GM19035 (cell line): ENCODE data around the gene RAPGEF5.

Source experiments
- ATAC-seq: cut with Tn5 transposase; IDR thresholded peaks from one replicate; pipeline ENCODE4 v1.9.1; 2021; ENCODE audit not compliant: unreplicated experiment

Gene RAPGEF5

GRCh38 chr7:22356701-22357310 is at the start of gene RAPGEF5:
Gene RAPGEF5, minus strand, starts transcription at chr7:22357154. Its CDS starts 94 bp downstream, at chr7:22357060.
- peak; percentile 60 for ATAC-seq

- ATAC-seq, result no peak
Measured at GRCh38 chr7:22406715-22407114, 49.8 kb upstream of the RAPGEF5 start.

GRCh38 chr7:22404421-22405023 is 47.6 kb upstream of the RAPGEF5 start:
- no peak for ATAC-seq

- no peak for ATAC-seq
Measured at GRCh38 chr7:22403344-22403743, 46.4 kb upstream of the RAPGEF5 start.

GRCh38 chr7:22402250-22402649 is 45.3 kb upstream of the RAPGEF5 start:
- ATAC-seq, result no peak

DNA sequence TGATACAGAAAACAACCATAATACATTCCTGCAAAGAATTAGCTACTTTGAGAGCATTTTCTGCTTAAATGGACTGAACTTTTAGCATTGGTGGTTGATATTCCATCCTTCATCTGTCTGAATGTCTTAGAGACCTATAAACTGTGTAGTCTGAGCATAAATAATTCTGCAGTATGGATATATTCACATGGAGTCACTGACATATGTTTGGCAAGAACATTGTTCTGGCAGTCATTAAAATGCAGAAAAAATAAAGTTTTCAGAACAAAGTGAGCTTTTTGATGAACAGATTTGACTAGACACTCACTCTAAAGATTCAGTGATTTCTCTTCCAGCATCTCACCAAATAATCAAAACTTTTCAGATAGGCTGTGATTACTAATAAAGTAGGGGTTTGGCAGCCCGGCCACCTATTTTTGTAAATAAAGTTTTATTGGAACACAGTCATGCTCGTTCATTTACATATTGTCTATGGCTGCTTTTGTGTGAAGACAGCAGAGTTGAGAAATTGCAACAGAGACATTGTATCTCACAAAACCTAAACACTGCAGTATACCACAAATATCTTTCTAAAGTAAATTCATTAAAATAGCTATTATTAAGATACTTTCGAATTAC is 44.1 kb upstream of the RAPGEF5 start:
- ATAC-seq, result no peak

- no peak for ATAC-seq
Measured at GRCh38 chr7:22400150-22400814, 43.3 kb upstream of the RAPGEF5 start.

DNA sequence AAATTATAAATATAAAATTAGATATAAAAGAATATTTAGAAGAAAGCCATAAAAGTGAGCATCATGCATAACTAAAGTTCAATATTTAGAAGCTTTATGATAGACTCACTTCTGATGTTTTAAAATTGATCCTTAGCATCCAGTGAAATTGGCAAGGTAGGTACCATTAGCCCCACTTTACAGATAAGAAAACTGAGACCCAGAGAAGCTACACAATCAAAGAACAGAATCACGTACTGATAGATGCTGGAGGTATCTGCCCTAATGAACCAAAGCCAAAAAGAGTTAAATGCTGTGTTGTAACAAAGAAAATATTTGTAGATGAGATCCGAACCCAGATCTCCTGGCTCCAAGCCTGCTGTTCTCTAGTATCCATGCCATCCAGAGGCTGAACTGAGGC is 42.6 kb upstream of the RAPGEF5 start:
- ATAC-seq, result no peak

DNA sequence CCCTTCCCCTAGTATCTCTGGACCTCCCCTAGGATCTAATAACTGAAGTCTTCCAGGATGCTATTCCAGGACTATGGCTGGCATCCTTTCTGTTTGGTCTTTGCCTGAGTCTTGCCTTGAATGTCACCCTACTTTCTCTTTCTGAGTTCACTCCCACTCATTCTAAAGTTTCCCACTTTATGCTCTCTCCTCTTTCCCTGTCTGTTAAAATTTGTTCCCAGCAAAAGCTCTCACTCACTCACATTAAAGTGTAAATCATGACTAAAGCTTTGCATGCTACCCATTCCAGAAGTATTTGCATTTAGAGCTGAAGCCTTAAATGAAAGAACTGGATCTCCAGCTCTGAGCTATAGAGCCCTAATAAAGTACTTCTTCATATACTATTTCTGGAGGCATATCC is 42.1 kb upstream of the RAPGEF5 start:
- no peak for ATAC-seq

DNA sequence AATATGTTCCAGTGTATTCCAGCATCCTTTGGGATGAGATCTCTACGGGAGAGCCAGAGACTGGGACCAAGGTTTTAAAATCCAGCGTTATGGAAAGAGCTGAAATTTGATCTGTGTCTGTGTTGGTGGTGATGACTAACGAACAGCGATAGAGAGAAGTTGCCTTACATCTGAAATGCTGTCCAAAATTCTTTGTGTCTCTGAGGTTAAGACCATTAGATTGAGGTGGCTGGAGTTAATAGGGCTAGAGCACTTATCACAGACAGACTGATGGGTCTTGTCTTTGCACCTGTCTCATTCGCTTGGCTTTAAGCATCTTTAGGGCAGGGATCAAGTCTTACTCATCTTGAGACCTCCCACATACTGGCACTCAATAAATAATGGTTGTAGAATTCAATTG is 41.0 kb upstream of the RAPGEF5 start:
- no peak for ATAC-seq

DNA sequence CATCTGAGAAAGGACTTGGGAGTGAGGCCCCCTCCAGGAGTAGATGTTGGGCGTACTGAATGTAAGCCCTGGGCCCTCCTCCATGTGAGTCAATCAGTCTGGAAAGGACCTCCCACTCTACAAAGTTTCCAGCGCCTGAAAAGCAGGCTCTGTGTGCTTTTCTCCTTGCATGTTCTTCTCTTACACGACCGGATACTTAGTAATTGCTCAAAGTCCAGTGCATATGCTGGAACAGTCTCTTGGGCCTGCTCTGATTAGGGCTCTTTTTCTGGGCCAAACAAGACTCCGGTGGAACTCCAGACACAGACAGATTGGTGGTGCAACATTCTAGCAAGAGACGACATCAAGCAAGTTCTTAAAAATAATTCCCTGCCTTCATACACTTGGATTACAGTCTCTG is 38.3 kb upstream of the RAPGEF5 start:
- ATAC-seq, result no peak

DNA sequence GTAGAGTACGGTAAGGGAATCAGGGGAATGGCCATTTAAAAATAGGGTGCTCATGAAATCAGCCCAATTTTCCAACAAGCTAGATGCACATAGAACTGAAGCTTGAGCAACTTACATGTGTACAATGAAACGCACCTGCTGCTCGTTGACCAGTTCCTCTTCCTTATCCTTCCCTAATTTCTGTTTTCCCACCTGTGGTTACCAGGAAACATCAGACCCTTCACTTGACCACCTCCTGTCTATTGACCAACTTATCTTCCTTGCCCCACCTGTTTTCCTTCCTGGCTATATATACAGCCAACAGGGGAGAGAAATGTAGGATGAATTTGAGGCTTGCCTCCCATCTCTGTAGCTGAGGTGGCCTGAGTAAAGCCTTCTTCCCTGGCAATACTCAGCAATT is 37.8 kb upstream of the RAPGEF5 start:
- no peak for ATAC-seq

- ATAC-seq, result no peak
Measured at GRCh38 chr7:22393913-22394729, 37.2 kb upstream of the RAPGEF5 start.

- ATAC-seq, result no peak
Measured at GRCh38 chr7:22390516-22390915, 33.6 kb upstream of the RAPGEF5 start.

DNA sequence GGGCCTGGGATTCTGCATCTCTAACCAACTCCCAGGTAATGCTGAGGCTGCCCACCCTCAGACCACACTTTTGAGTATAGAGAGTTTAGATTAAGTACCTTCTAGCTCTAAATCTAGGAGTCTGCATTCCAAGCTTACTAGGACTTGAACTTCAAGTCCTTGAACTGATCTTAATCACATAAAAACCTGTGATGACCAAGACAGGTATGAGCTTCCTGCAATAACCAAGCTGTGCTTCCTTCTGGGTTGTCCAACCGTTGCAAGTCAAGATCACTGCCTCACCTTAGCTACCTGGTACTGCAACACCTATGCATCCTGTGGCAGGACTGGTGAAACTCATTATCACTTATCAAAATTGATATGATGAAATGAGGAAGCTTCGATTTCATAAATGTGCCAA is 32.9 kb upstream of the RAPGEF5 start:
- no peak for ATAC-seq

- ATAC-seq, result no peak
Measured at GRCh38 chr7:22387583-22387982, 30.6 kb upstream of the RAPGEF5 start.

DNA sequence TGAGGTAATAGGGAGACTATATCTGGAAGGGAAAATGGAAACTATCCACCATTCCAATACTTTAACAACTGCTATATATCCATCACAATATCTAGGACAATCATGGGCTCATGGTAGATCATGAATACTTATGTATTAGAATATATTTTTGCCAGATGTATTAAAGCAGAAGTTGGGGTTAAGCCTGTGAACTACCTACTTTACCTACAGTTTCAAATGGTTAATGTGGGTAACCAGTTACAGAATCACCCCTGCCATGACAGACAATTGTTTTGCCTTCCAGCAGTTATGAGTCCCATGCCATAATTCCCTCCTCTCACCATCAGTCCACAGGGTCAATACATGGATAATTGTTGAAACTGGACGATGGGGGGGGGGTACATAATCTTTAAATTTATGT is 29.9 kb upstream of the RAPGEF5 start:
- peak; percentile 56 for ATAC-seq

GRCh38 chr7:22386206-22386858 is 29.4 kb upstream of the RAPGEF5 start:
- peak; percentile 73 for ATAC-seq

- peak; percentile 38 for ATAC-seq
Measured at GRCh38 chr7:22385326-22385725, 28.4 kb upstream of the RAPGEF5 start.

DNA sequence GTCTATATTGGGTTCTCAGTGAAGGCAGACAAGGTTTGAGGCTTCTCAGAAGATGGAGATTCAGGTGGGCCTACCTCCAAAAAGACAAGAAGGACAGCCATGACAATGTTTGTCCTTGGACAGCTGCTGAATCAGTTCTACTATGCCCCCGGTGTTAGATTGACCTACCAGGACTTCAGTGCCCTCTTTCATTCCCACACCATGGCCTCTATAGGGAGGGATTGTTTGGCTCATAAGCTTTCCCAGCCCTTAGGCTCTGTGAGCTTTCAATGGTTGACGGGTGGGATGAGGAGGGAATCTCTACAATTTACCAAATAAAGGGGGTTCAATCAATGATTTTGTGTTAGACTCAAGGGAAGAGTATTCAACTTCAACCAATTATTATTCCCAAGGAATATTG is 23.4 kb upstream of the RAPGEF5 start:
- no peak for ATAC-seq
